Tibial nerve (tissue), 4 donors: ENCODE data around the gene CYP4Z1.

ENCODE experiments used
- CTCF ChIP-seq, 5 experiments: fragments of 200-600 bp in 3 of 5; fragments of 450-650 bp in 2 of 5; sonication (generic) in 3 of 5; IDR thresholded peaks; one replicate each; pipeline ENCODE4 v1.5.1; 2016 to 2019; ENCODE audit warnings: antibody characterized with exemption in 5 of 5, mild to moderate bottlenecking in 3 of 5, moderate library complexity in 2 of 5
- EP300 ChIP-seq, 2 donors: sonication (generic); formaldehyde crosslinking; IDR thresholded peaks; one replicate each; pipeline ENCODE4 v1.6.1; 2017; ENCODE audit warnings: antibody characterized with exemption in 2 of 2, mild to moderate bottlenecking in 1 of 2
- POLR2A ChIP-seq, 2 donors: fragments of 450-650 bp; IDR thresholded peaks; one replicate each; pipeline ENCODE4 v1.6.1; 2017; ENCODE audit warnings: antibody characterized with exemption in 2 of 2, mild to moderate bottlenecking in 2 of 2, moderate library complexity in 2 of 2

DNA sequence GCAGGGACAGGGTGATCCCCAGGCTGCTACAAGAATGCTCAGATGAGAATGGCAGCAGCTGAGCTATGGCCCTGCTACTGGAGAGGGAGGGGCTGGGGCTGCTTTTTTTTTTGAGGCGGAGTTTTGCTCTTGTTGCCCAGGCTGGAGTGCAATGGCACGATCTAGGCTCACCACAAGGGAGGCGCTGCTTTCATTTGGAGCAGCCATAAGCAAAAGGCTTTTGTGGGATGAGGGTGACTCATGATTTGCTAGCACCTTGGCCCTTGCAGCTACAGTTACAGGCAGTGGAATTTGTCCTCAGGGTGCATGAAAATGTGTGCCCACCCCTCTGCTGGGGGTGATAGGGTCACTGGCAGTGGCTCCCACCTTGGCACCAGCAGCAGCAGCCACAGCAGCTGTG lies 37.8 kb downstream of the CYP4Z1 start:
- TF ChIP-seq CTCF (IDR thresholded peaks at IDR 0.05), result no peak
- TF ChIP-seq EP300 (IDR thresholded peaks at IDR 0.05), result no peak
- TF ChIP-seq POLR2A (IDR thresholded peaks at IDR 0.05), result no peak
